HG02884 (cell line): ENCODE results near the gene OR5M8.

Experiments used
- ATAC-seq: cut with Tn5 transposase; IDR thresholded peaks from one replicate; pipeline ENCODE4 v1.9.1; 2021; ENCODE audit warnings: mild to moderate bottlenecking, moderate library complexity; ENCODE audit not compliant: unreplicated experiment

The OR5M8 gene

DNA sequence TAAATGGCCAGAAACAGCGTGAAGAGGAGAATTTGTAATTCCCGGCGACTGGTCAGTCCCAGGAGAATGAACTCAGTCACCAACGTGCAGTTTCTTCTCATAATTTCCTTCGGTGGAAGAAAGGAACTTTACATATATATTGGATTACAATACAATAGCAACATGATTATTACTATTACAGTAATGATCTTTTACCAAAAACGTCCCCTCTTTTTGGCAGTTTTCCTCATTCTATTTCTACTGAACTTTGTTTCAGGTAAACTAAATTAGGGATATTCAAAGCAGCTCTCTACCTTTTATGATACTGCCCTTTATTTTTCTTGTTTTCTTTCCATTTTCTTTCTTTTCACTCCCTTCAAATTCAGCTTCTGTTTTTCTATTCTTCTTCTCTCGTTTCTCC is at the start of gene OR5M8:
Gene OR5M8, minus strand, starts transcription at position 101 of the 400 bp plus-strand sequence. Its CDS starts 0 bp downstream, at position 101.
- ATAC-seq = no peak

DNA sequence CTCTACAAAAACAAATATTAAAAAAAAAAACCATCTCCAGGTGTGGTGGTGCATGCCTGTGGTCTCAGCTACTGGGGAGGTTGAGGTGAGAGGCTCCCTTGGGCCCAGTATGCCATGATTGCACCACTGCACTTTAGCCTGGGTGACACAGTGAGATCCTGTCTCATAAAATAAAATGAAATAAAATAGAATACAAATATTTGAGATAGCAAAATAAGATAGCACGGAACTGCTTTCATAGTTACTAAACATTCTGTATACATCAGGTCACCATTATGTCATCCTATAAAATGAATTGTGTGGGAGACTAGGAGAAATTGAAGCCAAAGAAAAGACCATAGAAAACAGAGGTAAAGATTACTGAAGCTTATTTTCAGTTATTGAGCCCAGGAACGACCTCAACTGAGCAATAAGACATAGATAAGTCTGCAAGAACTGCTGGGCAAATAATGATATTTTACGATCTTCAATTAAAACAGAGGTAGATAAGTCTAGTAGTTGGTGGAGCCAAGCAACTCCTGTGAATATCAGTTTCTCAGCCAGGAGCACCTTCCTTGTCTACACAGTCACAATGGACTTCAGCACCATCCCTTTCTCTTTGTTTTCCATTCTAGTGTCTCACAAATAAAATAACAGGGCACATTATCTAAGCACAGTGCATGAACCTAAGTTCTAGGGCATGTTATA is 42.0 kb upstream of the OR5M8 start:
- ATAC-seq = no peak

DNA sequence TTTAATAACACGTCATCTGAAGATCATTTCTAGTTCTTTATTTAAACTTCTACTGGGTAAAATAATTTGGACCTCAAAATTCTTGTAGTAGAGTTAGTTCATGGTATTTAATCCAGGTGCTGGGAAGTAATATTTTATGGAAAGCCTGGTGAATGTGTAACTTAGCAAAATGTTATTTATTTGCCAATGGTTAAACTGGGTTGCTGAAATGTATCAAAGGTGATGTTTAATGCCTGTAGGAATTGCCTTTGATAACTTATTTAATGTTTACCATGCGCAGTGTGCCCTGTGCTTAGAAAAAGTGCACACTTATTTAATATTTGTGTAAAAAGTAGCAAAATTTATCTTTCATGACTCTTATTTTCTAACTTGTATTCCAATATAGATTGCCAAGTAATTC is 40.7 kb upstream of the OR5M8 start:
- no peak for ATAC-seq

DNA sequence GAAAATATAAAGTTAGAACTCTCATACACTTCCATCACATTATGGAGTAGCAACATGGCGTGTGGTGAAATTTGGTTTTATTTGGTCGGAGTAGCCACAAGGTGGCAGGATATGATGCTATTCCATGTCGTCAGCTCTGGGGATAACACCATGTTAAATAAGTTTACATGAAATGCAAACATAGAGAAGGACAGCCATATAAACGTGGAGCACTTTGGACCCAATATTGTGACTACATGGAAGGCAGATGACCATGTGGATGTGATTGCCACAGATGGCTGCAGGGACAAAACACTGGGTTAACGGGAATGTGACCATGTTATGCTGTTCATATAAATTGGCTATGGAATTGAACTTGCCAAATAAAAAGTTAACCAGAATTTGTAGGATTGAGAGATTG is 30.8 kb upstream of the OR5M8 start:
- ATAC-seq = no peak

DNA sequence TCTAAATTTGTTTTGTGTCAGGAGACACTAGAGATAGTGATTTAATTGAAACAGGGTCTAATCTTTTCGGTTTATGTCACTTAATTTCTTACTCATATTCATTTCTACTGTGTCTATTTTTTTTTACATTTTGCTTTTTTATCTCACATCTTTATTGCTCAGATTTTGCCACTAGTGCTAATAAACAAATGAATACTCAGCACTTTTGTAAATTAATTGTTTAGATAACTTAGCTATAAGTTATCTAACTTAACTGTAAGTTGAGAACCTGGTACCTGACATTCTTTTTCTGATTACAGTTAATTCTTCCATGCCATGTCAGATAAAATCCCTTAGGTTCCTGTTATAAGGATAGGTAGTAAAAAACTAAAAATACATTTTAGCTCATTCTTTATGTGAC is 22.1 kb upstream of the OR5M8 start:
- ATAC-seq = no peak

DNA sequence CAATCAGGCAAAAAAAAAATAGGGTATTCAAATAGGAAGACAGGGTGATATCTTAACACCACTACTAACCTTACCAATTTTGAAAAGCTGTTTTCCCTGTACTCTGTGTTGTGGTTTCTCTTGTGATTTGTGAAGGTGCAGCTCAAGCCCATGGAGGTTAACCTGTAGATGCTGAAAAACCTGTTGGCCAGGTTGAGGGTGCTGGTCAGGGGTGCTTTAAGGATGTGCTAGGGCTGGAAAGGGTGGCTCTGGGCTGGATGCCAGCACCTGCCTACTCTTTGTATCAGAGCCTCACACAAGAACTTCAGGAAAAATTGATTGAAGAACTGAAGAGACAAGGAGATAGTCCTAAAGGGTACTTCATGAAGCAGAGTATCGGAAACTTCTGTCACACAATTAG is 18.3 kb upstream of the OR5M8 start:
- no peak for ATAC-seq

DNA sequence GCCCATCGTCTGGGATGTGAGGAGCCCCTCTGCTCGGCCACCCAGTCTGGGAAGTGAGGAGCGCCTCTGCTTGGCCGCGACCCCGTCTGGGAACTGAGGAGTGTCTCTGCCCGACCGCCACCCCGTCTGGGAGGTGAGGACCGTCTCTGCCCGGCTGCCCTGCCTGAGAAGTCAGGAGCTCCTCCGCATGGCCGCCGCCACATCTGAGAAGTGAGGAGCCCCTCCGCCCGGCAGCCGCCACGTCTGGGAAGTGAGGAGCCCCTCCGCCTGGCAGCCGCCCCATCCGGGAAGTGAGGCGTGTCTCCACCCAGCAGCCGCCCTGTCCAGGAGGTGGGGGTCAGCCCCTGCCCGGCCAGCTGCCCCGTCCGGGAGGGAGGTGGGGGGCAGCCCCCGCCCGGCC is 5.8 kb upstream of the OR5M8 start:
- no peak for ATAC-seq

DNA sequence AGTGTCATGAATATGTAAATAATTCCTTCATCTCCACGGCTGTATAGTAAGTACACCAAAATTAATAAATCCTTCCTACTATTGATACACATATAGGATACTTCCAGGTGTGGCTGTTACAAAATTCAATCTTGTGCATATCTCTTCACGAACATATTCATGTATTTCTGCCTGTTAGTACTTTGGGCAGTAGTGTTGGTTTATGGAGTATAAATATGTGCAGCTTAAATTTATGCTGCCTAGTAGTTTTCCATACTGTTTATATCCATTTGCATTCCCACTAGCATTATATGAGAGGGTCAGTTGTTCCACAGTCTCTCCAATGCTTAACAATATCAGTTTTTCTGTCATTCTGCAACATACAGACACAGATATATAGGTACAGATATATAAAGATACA is 3.9 kb upstream of the OR5M8 start:
- ATAC-seq = no peak

DNA sequence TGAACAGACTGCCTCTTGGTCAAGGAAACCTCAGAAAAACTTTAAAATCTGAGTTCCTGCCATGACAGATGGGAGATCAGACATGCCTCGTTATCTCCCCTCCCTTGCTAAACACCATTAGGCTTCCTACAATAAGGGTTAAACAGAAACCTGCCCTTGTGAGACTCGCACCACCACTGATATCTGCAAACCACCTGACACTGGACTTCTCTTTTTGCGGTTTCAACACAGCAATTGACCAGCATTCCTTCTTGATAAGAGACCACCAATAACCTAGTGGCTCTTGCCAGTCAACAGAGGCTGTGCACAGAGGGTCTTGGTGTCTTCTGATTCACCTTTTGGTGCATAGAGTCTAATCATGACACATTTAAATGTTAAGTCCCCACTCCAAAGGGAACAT is 4.4 kb downstream of the OR5M8 start:
- ATAC-seq = no peak

DNA sequence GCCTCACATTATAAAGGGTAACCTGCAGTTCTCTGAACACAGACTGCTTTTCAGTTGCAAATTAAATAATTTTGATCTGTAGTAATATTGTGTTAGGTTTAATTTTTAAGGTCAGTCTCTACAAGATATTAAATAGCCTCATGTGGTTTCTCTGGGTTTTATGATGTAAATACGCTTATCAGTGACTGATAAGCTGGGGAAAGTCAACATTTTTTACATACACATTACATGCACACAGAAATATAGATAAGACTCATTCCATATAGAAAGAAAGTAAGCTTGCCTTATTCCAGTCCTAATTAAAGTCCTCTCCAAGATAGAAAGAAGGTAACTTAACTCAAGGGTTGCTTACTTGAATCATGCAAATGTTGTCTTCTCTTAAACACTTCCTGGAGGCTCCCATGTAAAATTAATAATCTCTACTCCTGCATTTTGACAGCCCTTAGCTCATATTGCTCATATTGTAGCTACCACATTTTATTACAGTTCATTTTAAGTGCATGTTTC is 16.4 kb downstream of the OR5M8 start:
- ATAC-seq = no peak

DNA sequence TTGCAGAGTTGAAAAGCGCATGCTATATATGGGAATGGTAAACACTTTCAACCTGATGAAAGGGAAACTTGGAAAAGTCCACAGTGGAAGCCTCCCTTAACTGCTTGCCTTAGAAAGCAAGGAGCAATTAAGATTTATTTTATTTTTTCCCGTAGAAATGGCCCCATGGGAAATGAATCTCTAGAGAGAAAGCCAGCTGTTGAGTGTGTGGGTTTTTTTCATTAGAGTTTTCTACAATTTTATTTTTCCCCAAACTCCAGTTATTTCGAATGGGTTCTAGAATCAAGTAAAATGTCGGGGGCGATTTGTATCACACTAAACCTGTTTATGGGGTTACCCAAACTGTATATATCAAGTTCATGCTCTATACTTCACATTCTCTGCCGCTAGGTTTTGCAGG is 17.9 kb downstream of the OR5M8 start, which contains the start of gene OR5M3:
Gene OR5M3, minus strand, starts transcription at position 101 of the 400 bp plus-strand sequence. CDS start 2,855 bp downstream, outside the sequence.
- ATAC-seq = no peak

DNA sequence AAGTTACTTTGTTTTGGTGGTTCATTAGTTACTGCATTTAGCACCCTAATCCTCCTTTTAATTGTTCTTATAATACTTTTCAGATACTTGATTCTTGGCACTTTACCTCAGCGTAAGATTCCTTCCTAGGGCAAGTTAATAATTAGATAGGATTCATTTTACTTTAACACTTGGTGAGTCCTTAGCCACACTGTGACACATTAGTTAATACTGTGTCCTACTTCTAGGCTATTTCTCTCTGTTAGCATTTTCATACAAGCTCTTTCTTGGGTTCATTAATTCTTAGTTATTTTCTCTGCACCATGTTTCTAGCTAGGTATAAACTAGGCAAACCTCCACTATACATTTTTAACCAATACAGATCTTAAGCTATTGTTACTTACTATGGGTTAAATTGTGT is 34.1 kb downstream of the OR5M8 start:
- no peak for ATAC-seq

DNA sequence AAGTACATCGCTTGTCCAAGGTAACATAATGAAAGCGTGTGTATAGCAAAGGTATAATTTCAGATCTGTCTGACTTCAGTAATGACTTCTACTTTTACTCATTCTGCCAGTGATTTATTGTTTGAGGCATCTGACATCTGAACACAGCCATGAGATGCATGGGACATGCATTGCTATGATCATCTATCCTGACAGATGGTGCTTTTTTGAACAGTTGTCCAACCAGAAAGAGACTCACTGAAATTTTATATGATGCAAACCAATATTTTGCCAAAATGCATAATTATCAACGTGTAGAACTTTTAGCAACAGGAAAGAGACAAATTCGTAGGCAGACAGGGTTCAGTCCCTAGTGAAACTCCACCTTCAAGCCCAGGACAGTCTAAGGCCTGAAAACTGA is 37.6 kb downstream of the OR5M8 start:
- ATAC-seq = no peak
